ENCODE results near the gene ST3GAL5. TPM values are rescaled to one million over a fixed set of nuclear protein-coding genes. Genes with fewer than 3 reads are reported as not detected.

ST3GAL5 gene
- total RNA-seq, 4 donors from 2014 or later = 139 to 199 (median 156) TPM

GRCh38 chr2:85917887-85918795, 29.4 kb upstream of the ST3GAL5 start:
- WGBS, 2 donors = 63 to 73% methylated on average over 3 of the region's 3 CpGs
- no peak for TF ChIP-seq POLR2A (IDR thresholded peaks at IDR 0.05)
- TF ChIP-seq CTCF (IDR thresholded peaks at IDR 0.05) = no peak
- Histone ChIP-seq H3K27me3 (no peaks in the 10 kb centered on the region), H3K9me3 (no peaks in the 10 kb centered on the region), H3K27ac (no peak overlapping the region), H3K4me1 (peaks cover 26 to 48% of the 10 kb centered on the region in 2 donors), H3K4me3 (replicated peaks in 1 of 3) (no peak overlapping the region), H3K36me3 (peaks cover 0 to 4% of the 10 kb centered on the region in 2 donors)
- intact Hi-C loops (cut with DNase I) = no loop called here
- no peak for DNase-seq

GRCh38 chr2:85915606-85916303, 27.0 kb upstream of the ST3GAL5 start:
- H3K27me3 ChIP-seq = no peaks in the 10 kb centered on the region
- H3K36me3 ChIP-seq = peaks cover 0 to 4% of the 10 kb centered on the region in 2 donors
- WGBS, 2 donors = 84 to 87% methylated on average over 3 of the region's 3 CpGs
- H3K9me3 ChIP-seq = no peaks in the 10 kb centered on the region
- DNase-seq = no peak
- TF ChIP-seq CTCF (IDR thresholded peaks at IDR 0.05) = no peak
- no peak for TF ChIP-seq POLR2A (IDR thresholded peaks at IDR 0.05)
- H3K4me3 ChIP-seq (replicated peaks in 1 of 3) = no peak overlapping the region
- peak overlapping the region; percentile 94 to 96 (median 95) for H3K27ac ChIP-seq
- peaks cover 24 to 48% of the 10 kb centered on the region in 2 donors for H3K4me1 ChIP-seq
- intact Hi-C loops (cut with DNase I) = no loop called here

GRCh38 chr2:85914922-85915321, 26.1 kb upstream of the ST3GAL5 start:
- WGBS, 2 donors = 20 to 33% methylated on average over 2 of the region's 2 CpGs
- Histone ChIP-seq H3K9me3 (no peaks in the 10 kb centered on the region), H3K36me3 (peaks cover 0 to 4% of the 10 kb centered on the region in 2 donors), H3K4me1 (peaks cover 31 to 54% of the 10 kb centered on the region in 2 donors), H3K4me3 (replicated peaks in 1 of 3) (no peak overlapping the region), H3K27me3 (no peaks in the 10 kb centered on the region), H3K27ac (peak overlapping the region; percentile 94 to 96 (median 95))
- DNase-seq = peak; percentile 80 to 83
- intact Hi-C loops (cut with DNase I) = no loop called here
- TF ChIP-seq CTCF (IDR thresholded peaks at IDR 0.05) (peak in 1 of 6 experiments; percentile 2), POLR2A (IDR thresholded peaks at IDR 0.05) (peak in 1 of 2 donors; percentile 56)

- peaks cover 0 to 4% of the 10 kb centered on the region in 2 donors for H3K36me3 ChIP-seq
- intact Hi-C loops (cut with DNase I) = no loop called here
- H3K27ac ChIP-seq = peak overlapping the region; percentile 94 to 96 (median 95)
- no peak for DNase-seq
- H3K9me3 ChIP-seq = no peaks in the 10 kb centered on the region
- H3K4me1 ChIP-seq = peaks cover 31 to 61% of the 10 kb centered on the region in 2 donors
- H3K4me3 ChIP-seq (replicated peaks in 1 of 3) = no peak overlapping the region
- H3K27me3 ChIP-seq = no peaks in the 10 kb centered on the region
- WGBS, 2 donors = 58 to 60% methylated on average over 4 of the region's 4 CpGs
- TF ChIP-seq CTCF (IDR thresholded peaks at IDR 0.05) (no peak), POLR2A (IDR thresholded peaks at IDR 0.05) (no peak)
Measured at GRCh38 chr2:85913884-85914881, 25.4 kb upstream of the ST3GAL5 start.
